ENCODE results near the gene RFTN1. TPM values are rescaled to one million over a fixed set of nuclear protein-coding genes. Genes with fewer than 3 reads are reported as not detected.
A peak's percentile ranks its signal among the peaks of the same experiment; 100 is the strongest.

Gene RFTN1
- total and polyA plus RNA-seq, 9 of the 15 experiments (the other 6 are each of a cell fraction or from before 2014, with no cell fraction given): 0.08 to 0.51 (median 0.11) TPM; not detected in 6

DNA sequence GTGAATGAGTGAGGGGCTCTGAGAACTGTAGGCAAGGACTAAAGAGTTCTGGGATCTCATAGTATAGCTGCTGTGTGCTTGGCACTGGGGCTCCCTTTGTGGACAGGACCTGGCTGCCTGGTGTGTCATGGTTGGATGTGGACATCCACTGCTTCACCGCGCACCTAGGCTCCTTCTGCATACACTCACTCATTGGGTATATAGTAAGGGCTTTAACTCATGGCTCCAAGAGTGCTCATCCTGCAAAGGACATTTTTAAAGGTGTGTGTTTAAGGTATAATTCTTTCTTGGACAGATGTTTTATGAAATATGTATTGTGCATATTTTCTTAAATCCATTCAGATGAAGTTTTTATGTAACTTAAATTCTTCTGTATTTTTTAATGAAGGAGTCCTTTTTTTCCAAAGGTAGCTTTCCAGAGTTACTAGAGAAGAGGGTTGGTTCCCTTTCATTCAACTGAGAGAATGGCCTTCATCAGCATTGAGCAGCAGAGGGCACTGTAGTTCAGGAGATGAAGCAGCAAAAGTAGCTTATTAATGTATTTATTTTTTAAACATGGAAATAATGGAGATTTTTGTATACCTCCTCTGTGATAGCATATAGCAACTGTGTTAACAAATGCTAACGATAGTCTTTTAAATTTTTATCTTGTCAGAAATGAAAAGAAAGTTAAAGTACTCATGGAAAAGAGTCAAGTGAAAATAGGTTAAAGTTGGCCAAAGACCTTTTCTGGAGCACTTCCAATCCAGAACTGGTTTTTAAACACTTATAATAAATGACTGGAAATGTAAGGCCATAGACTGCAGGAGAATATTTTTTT is 223.3 kb downstream of the RFTN1 start:
- H3K36me3 ChIP-seq (ENCODE audit: control insufficient read depth, insufficient read depth, low read length): peaks cover 89% of the 10 kb centered on the region
- DNase-seq (ENCODE audit: extremely low read depth in 1 of 4, low spot score in 3 of 4) (peak; percentile 48 to 64 (median 55)), ATAC-seq (peak; percentile 83), FAIRE-seq (peak; percentile 44)
- H3K27me3 ChIP-seq (ENCODE audit: control insufficient read depth in 2 of 2, insufficient read depth in 2 of 2, low read length in 2 of 2): no peaks in the 10 kb centered on the region
- no peak overlapping the region for H3K4me2 ChIP-seq (ENCODE audit: insufficient read depth, low read length)
- in situ Hi-C loops (cut with MboI) (no loop called here), intact Hi-C loops (cut with micrococcal nuclease) (loop anchor here (1.0 kb wide), 3 partner anchors 14 to 260 kb away; no protein-coding TSS in a partner anchor)
- H3K4me1 ChIP-seq (replicated peaks in 1 of 2; ENCODE audit: control insufficient read depth in 2 of 2, insufficient read depth in 2 of 2, low read length in 2 of 2): peaks cover 2 to 41% of the 10 kb centered on the region in 2 experiments; a peak in 4 of 5 replicates
- H3K79me2 ChIP-seq (ENCODE audit: control insufficient read depth, insufficient read depth, low read length): peaks cover 38% of the 10 kb centered on the region
- H3K9me3 ChIP-seq (replicated peaks; ENCODE audit: control insufficient read depth, insufficient read depth, low read depth, low read length): peaks cover 5% of the 10 kb centered on the region
- ChIA-PET POLR2A (interaction anchor here (0.6 to 1.7 kb wide), 4 partner anchors 11 to 702 kb away, joined by 3 to 9 read pairs (median 3); no protein-coding TSS in a partner anchor), CTCF (ENCODE audit: low intra/inter-chr PET ratio) (interaction anchor here (0.7 to 3.1 kb wide), 8 partner anchors 22 to 943 kb away, joined by 3 to 24 read pairs (median 5); no protein-coding TSS in a partner anchor)
- no TSS peak for BruUV-seq (replicated peaks)
- no peak overlapping the region for H2AFZ ChIP-seq (ENCODE audit: low read depth, low read length)
- no peak overlapping the region for H3K4me3 ChIP-seq
- WGBS (ENCODE audit: insufficient coverage, low coverage, missing lambda C conversion rate): 48% methylated on average over 3 of the region's 3 CpGs
- H3K9ac ChIP-seq (ENCODE audit: insufficient read depth in 1 of 2, low read depth in 2 of 2, low read length in 2 of 2): no peak overlapping the region
- H3K9me1 ChIP-seq (ENCODE audit: control insufficient read depth, insufficient read depth, low read length): no peaks in the 10 kb centered on the region
- H3K27ac ChIP-seq (ENCODE audit: extremely low read depth, low read depth, low read length): no peak overlapping the region
- no peaks in the 10 kb centered on the region for H4K20me1 ChIP-seq (replicated peaks; ENCODE audit: control insufficient read depth, insufficient read depth, low read length)
- TF ChIP-seq, protein P1, sequence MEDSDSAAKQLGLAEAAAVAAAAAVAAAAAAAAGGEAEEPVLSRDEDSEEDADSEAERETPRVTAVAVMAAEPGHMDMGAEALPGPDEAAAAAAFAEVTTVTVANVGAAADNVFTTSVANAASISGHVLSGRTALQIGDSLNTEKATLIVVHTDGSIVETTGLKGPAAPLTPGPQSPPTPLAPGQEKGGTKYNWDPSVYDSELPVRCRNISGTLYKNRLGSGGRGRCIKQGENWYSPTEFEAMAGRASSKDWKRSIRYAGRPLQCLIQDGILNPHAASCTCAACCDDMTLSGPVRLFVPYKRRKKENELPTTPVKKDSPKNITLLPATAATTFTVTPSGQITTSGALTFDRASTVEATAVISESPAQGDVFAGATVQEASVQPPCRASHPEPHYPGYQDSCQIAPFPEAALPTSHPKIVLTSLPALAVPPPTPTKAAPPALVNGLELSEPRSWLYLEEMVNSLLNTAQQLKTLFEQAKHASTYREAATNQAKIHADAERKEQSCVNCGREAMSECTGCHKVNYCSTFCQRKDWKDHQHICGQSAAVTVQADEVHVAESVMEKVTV (CRISPR knock-in tag; IDR thresholded peaks at IDR 0.05): peak; percentile 93
- TF ChIP-seq ZNF165 (CRISPR knock-in tag; IDR thresholded peaks at IDR 0.05; ENCODE audit: borderline replicate concordance) (no peak), ZNF140 (CRISPR knock-in tag; IDR thresholded peaks at IDR 0.05) (no peak), GATAD2A (IDR thresholded peaks at IDR 0.05) (no peak), NR2C2 (CRISPR knock-in tag; IDR thresholded peaks at IDR 0.05) (no peak), NR2C2 (tag; IDR thresholded peaks at IDR 0.05) (no peak), NELFE (IDR thresholded peaks at IDR 0.05; ENCODE audit: insufficient read depth, insufficient read length) (no peak), TEAD2 (tag; IDR thresholded peaks at IDR 0.05) (no peak), RAD21 (CRISPR knock-in tag; conservative IDR thresholded peaks at IDR 0.05 in 1 of 2, IDR thresholded peaks at IDR 0.05 in 1 of 2) (peak; percentile 96 to 97), MAZ (CRISPR knock-in tag; conservative IDR thresholded peaks at IDR 0.05 in 1 of 2, IDR thresholded peaks at IDR 0.05 in 1 of 2) (0 out of 4 replicates have a peak, but pooled peaks of 1 of the 2 experiments have one; percentile 18), SMC3 (conservative IDR thresholded peaks at IDR 0.05; ENCODE audit: insufficient read depth, low read depth, low read length) (peak; percentile 72), U2AF2 (optimal IDR thresholded peaks at IDR 0.05; ENCODE audit: low read depth, low read length) (no peak), JUND (IDR thresholded peaks at IDR 0.05; ENCODE audit: borderline replicate concordance, low read depth, low read length) (peak; percentile 30; the same call in 1 of the 2 replicates), JUND (tag; IDR thresholded peaks at IDR 0.05; ENCODE audit: borderline replicate concordance, low read depth, low read length) (no peak), ELF2 (CRISPR knock-in tag; IDR thresholded peaks at IDR 0.05) (no peak), ZNF778 (CRISPR knock-in tag; IDR thresholded peaks at IDR 0.05) (no peak), CC2D1A (IDR thresholded peaks at IDR 0.05) (peak; percentile 57), FOXK2 (conservative IDR thresholded peaks at IDR 0.05 in 1 of 2, IDR thresholded peaks at IDR 0.05 in 1 of 2; ENCODE audit: low read depth in 2 of 2) (no peak)
- TF ChIP-seq, protein P2, sequence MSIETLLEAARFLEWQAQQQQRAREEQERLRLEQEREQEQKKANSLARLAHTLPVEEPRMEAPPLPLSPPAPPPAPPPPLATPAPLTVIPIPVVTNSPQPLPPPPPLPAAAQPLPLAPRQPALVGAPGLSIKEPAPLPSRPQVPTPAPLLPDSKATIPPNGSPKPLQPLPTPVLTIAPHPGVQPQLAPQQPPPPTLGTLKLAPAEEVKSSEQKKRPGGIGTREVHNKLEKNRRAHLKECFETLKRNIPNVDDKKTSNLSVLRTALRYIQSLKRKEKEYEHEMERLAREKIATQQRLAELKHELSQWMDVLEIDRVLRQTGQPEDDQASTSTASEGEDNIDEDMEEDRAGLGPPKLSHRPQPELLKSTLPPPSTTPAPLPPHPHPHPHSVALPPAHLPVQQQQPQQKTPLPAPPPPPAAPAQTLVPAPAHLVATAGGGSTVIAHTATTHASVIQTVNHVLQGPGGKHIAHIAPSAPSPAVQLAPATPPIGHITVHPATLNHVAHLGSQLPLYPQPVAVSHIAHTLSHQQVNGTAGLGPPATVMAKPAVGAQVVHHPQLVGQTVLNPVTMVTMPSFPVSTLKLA (conservative IDR thresholded peaks at IDR 0.05): 0 out of 4 replicates have a peak, but pooled peaks of 1 of the 2 experiments have one; percentile 29
